H9 (cell line): ENCODE data around the gene ANKRD17. TPM values are rescaled to one million over a fixed set of nuclear protein-coding genes. Genes with fewer than 3 reads are reported as not detected.
A peak's percentile ranks its signal among the peaks of the same experiment; 100 is the strongest.

ENCODE experiments used
- DNase-seq: peaks from one replicate; pipeline ENCODE4 v3.0.0-alpha.2; 2017
- H2AFZ ChIP-seq: one replicate; pipeline ENCODE4 v1.6.1; 2013; ENCODE audit warnings: mild to moderate bottlenecking, low read length, control low read depth, moderate library complexity
- H2AK5ac ChIP-seq: 2 replicates; pipeline ENCODE4 v1.6.1; 2013; ENCODE audit warnings: low read length, control low read depth, mixed read lengths; ENCODE audit not compliant: insufficient read length
- H2BK120ac ChIP-seq: one replicate; pipeline ENCODE4 v1.6.1; 2013; ENCODE audit warnings: low read depth, mild to moderate bottlenecking, low read length, control low read depth, inconsistent platforms; ENCODE audit not compliant: poor library complexity, severe bottlenecking
- H2BK12ac ChIP-seq: 2 replicates; pipeline ENCODE4 v1.6.1; 2013; ENCODE audit warnings: low read length, control low read depth, mixed read lengths, low read depth; ENCODE audit not compliant: insufficient read length
- H2BK15ac ChIP-seq: 2 replicates; pipeline ENCODE4 v1.6.1; 2013; ENCODE audit warnings: low read depth, low read length, control low read depth
- H2BK20ac ChIP-seq: one replicate; pipeline ENCODE4 v1.6.1; 2013; ENCODE audit warnings: low read depth, mild to moderate bottlenecking, low read length, control low read depth, inconsistent platforms; ENCODE audit not compliant: poor library complexity, severe bottlenecking
- H2BK5ac ChIP-seq: 2 replicates; pipeline ENCODE4 v1.6.1; 2013; ENCODE audit warnings: low read length, control low read depth, mixed read lengths; ENCODE audit not compliant: insufficient read length
- H3K14ac ChIP-seq: 2 replicates; pipeline ENCODE4 v1.6.1; 2013; ENCODE audit warnings: low read length, control low read depth; ENCODE audit not compliant: insufficient read depth
- H3K18ac ChIP-seq: 2 replicates; pipeline ENCODE4 v1.6.1; 2013; ENCODE audit warnings: low read depth, mild to moderate bottlenecking, mixed read lengths, low read length, control low read depth; ENCODE audit not compliant: insufficient read length
- H3K23ac ChIP-seq: 2 replicates; pipeline ENCODE4 v1.6.1; 2013; ENCODE audit warnings: low read length, control low read depth, mixed read lengths, low read depth; ENCODE audit not compliant: insufficient read length
- H3K23me2 ChIP-seq: 2 replicates; pipeline ENCODE4 v1.6.1; 2013; ENCODE audit warnings: low read depth, mild to moderate bottlenecking, mixed read lengths, low read length, control low read depth; ENCODE audit not compliant: insufficient read length, poor library complexity, severe bottlenecking
- H3K27ac ChIP-seq: 2 replicates; pipeline ENCODE4 v1.5.1; 2013; ENCODE audit warnings: low read length, control low read depth, mixed read lengths, low read depth; ENCODE audit not compliant: insufficient read length
- H3K27me3 ChIP-seq: 2 replicates; pipeline ENCODE4 v1.6.1; 2013; ENCODE audit warnings: low read length, control low read depth, inconsistent platforms; ENCODE audit not compliant: insufficient read depth
- H3K4ac ChIP-seq: 2 replicates; pipeline ENCODE4 v1.6.1; 2013; ENCODE audit warnings: low read depth, mild to moderate bottlenecking, control low read depth, inconsistent platforms, low read length, moderate library complexity
- H3K4me1 ChIP-seq: 2 replicates; pipeline ENCODE4 v1.6.1; 2013; ENCODE audit warnings: low read length, control low read depth, inconsistent platforms; ENCODE audit not compliant: insufficient read depth
- H3K4me2 ChIP-seq: 2 replicates; pipeline ENCODE4 v1.6.1; 2013; ENCODE audit warnings: low read length, control low read depth, mixed read lengths; ENCODE audit not compliant: insufficient read length, insufficient read depth
- H3K56ac ChIP-seq: 2 replicates; pipeline ENCODE4 v1.6.1; 2013; ENCODE audit warnings: low read depth, mild to moderate bottlenecking, mixed read lengths, low read length, control low read depth; ENCODE audit not compliant: insufficient read length
- H3K79me1 ChIP-seq: 2 replicates; pipeline ENCODE4 v1.6.1; 2013; ENCODE audit warnings: low read depth, mild to moderate bottlenecking, moderate library complexity, low read length, control low read depth, inconsistent platforms; ENCODE audit not compliant: insufficient read depth, poor library complexity, severe bottlenecking
- H3K79me2 ChIP-seq: 2 replicates; pipeline ENCODE4 v1.6.1; 2013; ENCODE audit warnings: low read length, control low read depth, inconsistent platforms; ENCODE audit not compliant: insufficient read depth
- H3K9ac ChIP-seq: 2 replicates; pipeline ENCODE4 v1.6.1; 2013; ENCODE audit warnings: low read length, control low read depth, mixed read lengths; ENCODE audit not compliant: insufficient read length; ENCODE audit errors: extremely low read depth
- H3K9me3 ChIP-seq: one replicate; pipeline ENCODE4 v1.6.1; 2013; ENCODE audit warnings: low read depth, low read length, inconsistent platforms; ENCODE audit not compliant: control insufficient read depth
- H3T11ph ChIP-seq: one replicate; pipeline ENCODE4 v1.6.1; 2013; ENCODE audit warnings: mild to moderate bottlenecking, low read length, control low read depth, inconsistent platforms
- H4K20me1 ChIP-seq: one replicate; pipeline ENCODE4 v1.6.1; 2013; ENCODE audit not compliant: control insufficient read depth, insufficient read length, insufficient read depth
- H4K5ac ChIP-seq: 2 replicates; pipeline ENCODE4 v1.6.1; 2013; ENCODE audit warnings: low read depth, mild to moderate bottlenecking, mixed read lengths, low read length, control low read depth; ENCODE audit not compliant: insufficient read length
- H4K8ac ChIP-seq: replicated peaks from 2 replicates; pipeline ENCODE4 v1.6.1; 2013; ENCODE audit warnings: low read length, control low read depth, mixed read lengths, low read depth; ENCODE audit not compliant: insufficient read length
- H4K91ac ChIP-seq: 2 replicates; pipeline ENCODE4 v1.6.1; 2013; ENCODE audit warnings: low read depth, mild to moderate bottlenecking, moderate library complexity, mixed read lengths, low read length, control low read depth; ENCODE audit not compliant: insufficient read length
- H3K27ac Mint-ChIP-seq, 3 experiments: 2 replicates in 2 of 3; 3 replicates in 1 of 3; pipeline ENCODE4 v1.8.0; 2020 to 2021; ENCODE audit warnings: mixed read lengths in 3 of 3, mild to moderate bottlenecking in 1 of 3, moderate library complexity in 1 of 3
- H3K27me3 Mint-ChIP-seq: 2 replicates; pipeline ENCODE4 v1.8.0; 2021; ENCODE audit warnings: low read depth, mild to moderate bottlenecking, moderate library complexity, mixed read lengths
- H3K36me3 Mint-ChIP-seq, 3 experiments: 2 replicates in 2 of 3; 3 replicates in 1 of 3; pipeline ENCODE4 v1.8.0; 2020 to 2021; ENCODE audit warnings: low read depth in 3 of 3, mixed read lengths in 3 of 3; ENCODE audit not compliant: insufficient read depth in 1 of 3
- H3K4me1 Mint-ChIP-seq, 2 experiments: 2 replicates each; pipeline ENCODE4 v1.8.0; 2020; ENCODE audit warnings: mixed read lengths in 2 of 2
- H3K4me3 Mint-ChIP-seq, 2 experiments: 2 replicates in 1 of 2; 3 replicates in 1 of 2; pipeline ENCODE4 v1.8.0; 2020 to 2021; ENCODE audit warnings: mild to moderate bottlenecking in 2 of 2, mixed read lengths in 2 of 2, moderate library complexity in 1 of 2
- H3K9me3 Mint-ChIP-seq, 2 experiments: 2 replicates in 1 of 2; 3 replicates in 1 of 2; pipeline ENCODE4 v1.8.0; 2020; ENCODE audit warnings: mild to moderate bottlenecking in 2 of 2, mixed read lengths in 2 of 2, moderate library complexity in 1 of 2
- CTCF ChIP-seq: fragments of 200-600 bp; sonication (generic); conservative IDR thresholded peaks from 3 replicates; pipeline ENCODE4 v1.8.0; 2021; ENCODE audit warnings: antibody characterized with exemption, mild to moderate bottlenecking
- WGBS: extraction: QIAGEN DNeasy Blood & Tissue Kit; methylation state at CpG from one replicate; pipeline ENCODE4 v1.1.7; 2013; ENCODE audit warnings: missing lambda C conversion rate, low lambda C conversion rate, mixed read lengths; ENCODE audit not compliant: insufficient read length; ENCODE audit errors: extremely low coverage; 5-methylcytosine and 5-hydroxymethylcytosine counted together
- total RNA-seq: library from RNA; stranded (reverse); gene quantifications from 2 replicates; pipeline ENCODE4 v1.2.1, GENCODE V29; 2021

The ANKRD17 gene
- total RNA-seq, 1 experiment from 2014 or later: 82.4 TPM

- H3K9me3 ChIP-seq: no peaks in the 10 kb centered on the region
- H3K9ac ChIP-seq: no peak overlapping the region
- H4K5ac ChIP-seq: no peak overlapping the region
- Mint-ChIP-seq H3K36me3 (peaks cover 0 to 5% (median 0%) of the 10 kb centered on the region in 3 experiments; a peak in 3 of 7 replicates), H3K9me3 (no peaks in the 10 kb centered on the region), H3K27me3 (no peaks in the 10 kb centered on the region), H3K27ac (peak overlapping the region in 2 of 3 experiments; percentile 7 to 42; a peak in 2 of 7 replicates), H3K4me1 (no peaks in the 10 kb centered on the region), H3K4me3 (no peak overlapping the region)
- H3T11ph ChIP-seq: no peak overlapping the region
- no peak overlapping the region for H3K27ac ChIP-seq
- no peaks in the 10 kb centered on the region for H3K23me2 ChIP-seq
- H4K91ac ChIP-seq: no peak overlapping the region
- H3K14ac ChIP-seq: no peak overlapping the region
- no peak overlapping the region for H3K4me2 ChIP-seq
- no peak overlapping the region for H3K56ac ChIP-seq
- no peak overlapping the region for H2BK5ac ChIP-seq
- H3K18ac ChIP-seq: no peak overlapping the region
- H3K4me1 ChIP-seq: no peaks in the 10 kb centered on the region
- no peak overlapping the region for H3K23ac ChIP-seq
- H2BK12ac ChIP-seq: no peak overlapping the region
- TF ChIP-seq CTCF: no peak
- no peak overlapping the region for H4K8ac ChIP-seq
- no peak overlapping the region for H2BK120ac ChIP-seq
- H4K20me1 ChIP-seq: no peaks in the 10 kb centered on the region
- no peaks in the 10 kb centered on the region for H3K27me3 ChIP-seq
- no peak for DNase-seq
- no CpG with 5 or more reads among the region's 1 CpG for WGBS
- H2AFZ ChIP-seq: no peak overlapping the region
- H3K4ac ChIP-seq: no peak overlapping the region
- H2BK20ac ChIP-seq: no peak overlapping the region
- H3K79me2 ChIP-seq: peaks cover 12% of the 10 kb centered on the region; the same call in 1 of the 2 replicates
- H2BK15ac ChIP-seq: no peak overlapping the region
- H2AK5ac ChIP-seq: no peak overlapping the region
- peaks cover 4% of the 10 kb centered on the region for H3K79me1 ChIP-seq
These were observed 45.4 kb downstream of the ANKRD17 start for GRCh38 chr4:73212982-73213730.
